ENCODE measurements around the gene NPFF. TPM values are rescaled to one million over a fixed set of nuclear protein-coding genes. Genes with fewer than 3 reads are reported as not detected.

The NPFF gene
- not detected in 2 replicates for total RNA-seq

DNA sequence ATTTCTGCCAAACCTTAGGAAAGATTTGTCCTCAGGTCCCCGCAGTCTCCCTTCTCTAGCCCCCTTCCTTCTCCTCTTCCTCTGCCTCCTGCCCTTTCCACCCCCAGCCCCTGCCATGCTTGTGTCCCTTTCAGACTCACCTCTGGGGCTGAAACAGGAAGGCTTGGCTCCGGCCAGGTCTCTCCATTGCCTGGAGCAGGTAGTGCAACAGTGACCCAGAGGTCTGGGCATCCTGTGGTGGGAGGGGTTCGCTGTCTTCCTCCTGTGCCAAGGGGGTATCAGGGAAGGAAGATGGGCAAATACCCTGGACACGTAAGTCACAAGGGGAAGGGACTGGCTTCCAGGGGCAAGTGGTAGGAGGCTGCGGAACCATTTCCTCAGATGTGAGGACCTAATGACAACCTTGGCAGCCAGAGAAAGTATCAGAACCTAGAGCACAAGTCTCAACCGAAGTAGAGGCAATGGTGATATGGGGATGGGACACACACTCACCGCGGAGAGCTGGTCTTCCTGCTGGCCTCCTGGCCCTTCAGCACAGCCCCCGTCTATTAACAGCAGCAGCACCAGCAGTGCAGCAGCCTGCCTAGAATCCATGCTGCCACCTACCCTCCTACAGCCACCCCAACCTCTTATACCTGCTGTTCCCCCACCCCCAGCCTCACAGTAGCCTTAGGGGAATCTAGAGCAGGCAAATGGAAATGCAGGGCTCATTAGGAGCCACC lies at the start of gene NPFF:
Gene NPFF (minus strand): TSS at position 604 of the 722 bp plus-strand sequence. CDS start 10 bp downstream, at position 594.

GRCh38 chr12:53500776-53501614 lies 6.3 kb downstream of the NPFF start, which contains the start of gene TARBP2:
TSS of gene TARBP2 (plus strand) at chr12:53501283. CDS start at chr12:53501409, 126 bp downstream.

GRCh38 chr12:53499266-53500141 lies 7.8 kb downstream of the NPFF start, which contains the start of gene MAP3K12:
TSS of gene MAP3K12 (minus strand) at chr12:53499458. CDS start at chr12:53487391, 12,067 bp downstream.

Other genes starting within 250 kb of the NPFF start
- gene ESPL1, start 239.2 kb downstream of the NPFF start, total RNA-seq = 14.8 and 22.2 TPM in 2 replicates
- 384 and 454 TPM in 2 replicates for gene PFDN5, start 211.9 kb downstream of the NPFF start, total RNA-seq
- gene MYG1, start 207.8 kb downstream of the NPFF start, total RNA-seq = 41.8 and 63.4 TPM in 2 replicates
- gene AAAS, start 185.9 kb downstream of the NPFF start, total RNA-seq = 59.6 and 69.6 TPM in 2 replicates
- gene SP7, start 171.1 kb downstream of the NPFF start, total RNA-seq = 0.13 TPM in 1 of 2 replicates, not detected in the other
- 27.6 and 28.9 TPM in 2 replicates for gene SP1, start 127.3 kb downstream of the NPFF start, total RNA-seq
- gene AMHR2, start 83.6 kb downstream of the NPFF start, total RNA-seq = not detected in 2 replicates
- 76.1 and 115 TPM in 2 replicates for gene PRR13, start 65.8 kb downstream of the NPFF start, total RNA-seq
- gene PCBP2, start 55.4 kb downstream of the NPFF start, total RNA-seq = 203 and 218 TPM in 2 replicates
- gene MAP3K12, start 8.0 kb downstream of the NPFF start, total RNA-seq = 5.8 and 6.9 TPM in 2 replicates
- gene TARBP2, start 6.2 kb downstream of the NPFF start, total RNA-seq = 43.9 and 45.5 TPM in 2 replicates
- gene ATF7, start 118.9 kb upstream of the NPFF start, total RNA-seq = 16.0 and 18.7 TPM in 2 replicates
- 426 and 518 TPM in 2 replicates for gene ATP5MC2, start 168.6 kb upstream of the NPFF start, total RNA-seq
- 32.6 and 45.5 TPM in 2 replicates for gene CALCOCO1, start 220.0 kb upstream of the NPFF start, total RNA-seq
- gene CISTR, start 244.5 kb upstream of the NPFF start, total RNA-seq = not detected in 2 replicates

Data from mammary microvascular endothelial cell (primary cell).